Left ventricle myocardium superior (tissue), 1 donor: ENCODE measurements around the gene NTRK2. TPM values are rescaled to one million over a fixed set of nuclear protein-coding genes. Genes with fewer than 3 reads are reported as not detected.
A peak's percentile ranks its signal among the peaks of the same experiment; 100 is the strongest.

Source experiments
- ATAC-seq: fragments of 200-7000 bp; cut with Tn5 transposase; one replicate; pipeline ENCODE4 v1.9.1; 2020; ENCODE audit warnings: mild to moderate bottlenecking, moderate library complexity
- DNase-seq: peaks from one replicate; pipeline ENCODE4 v3.0.0-alpha.2; 2020
- intact Hi-C: fragments of 100-400 bp; cut with micrococcal nuclease; formaldehyde crosslinking; loops from one replicate; pipeline ENCODE4 v1.11.0; 2022
- total RNA-seq: library from RNA; stranded (reverse); fragmentation: NEBNext Ultra II Directional; extraction: Animal tissue kit (Norgen Biotek cat#: 25700); gene quantifications from one replicate; pipeline ENCODE4 v1.2.1, GENCODE V29; 2021
- donor health status: DM: no; HTN: yes; CAD: no; lungs with severe emphysema.

Gene NTRK2
- total RNA-seq, 1 donor from 2014 or later, result 5.5 TPM

DNA sequence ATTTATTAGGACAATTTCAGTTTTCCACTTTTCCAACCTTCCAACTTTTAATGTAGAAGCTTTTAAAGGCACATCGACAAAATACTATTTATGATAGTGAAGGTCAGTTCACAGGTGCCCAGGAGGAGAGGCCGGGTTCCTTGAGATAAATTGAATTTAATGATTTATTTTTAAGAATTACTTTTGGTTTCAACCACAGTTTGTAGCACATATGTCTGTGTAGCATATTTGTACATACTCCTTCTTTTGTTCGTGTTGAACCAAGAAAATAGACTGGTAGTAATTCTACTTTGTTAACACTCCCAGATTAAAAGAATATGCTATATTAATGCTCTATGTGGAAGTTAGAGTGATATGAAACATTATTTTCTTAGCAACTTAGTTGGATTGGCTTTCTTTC lies 46.7 kb downstream of the NTRK2 start:
- DNase-seq (no peak), ATAC-seq (no peak)
- intact Hi-C loops, result no loop called here

DNA sequence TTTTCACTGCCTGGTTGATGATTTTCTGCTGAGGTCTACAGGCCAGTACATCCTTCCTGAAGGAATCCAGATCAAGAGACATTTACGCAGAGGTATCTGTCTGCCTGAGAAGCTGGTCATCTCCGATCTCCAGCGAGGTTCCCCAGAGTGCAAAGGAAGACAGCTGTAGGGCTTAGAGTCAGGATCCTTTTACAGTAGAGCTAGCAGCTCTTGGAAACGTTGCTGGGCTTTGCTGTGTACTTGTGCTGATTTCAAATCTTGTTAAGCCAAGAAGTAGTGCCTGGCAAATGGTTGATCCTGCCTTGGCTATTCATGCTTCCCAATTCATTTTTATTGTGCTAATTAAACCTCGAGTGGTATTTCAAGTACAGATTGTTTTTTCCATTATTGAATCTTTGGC lies 48.9 kb downstream of the NTRK2 start:
- ATAC-seq, result no peak
- no peak for DNase-seq
- intact Hi-C loops, result no loop called here

DNA sequence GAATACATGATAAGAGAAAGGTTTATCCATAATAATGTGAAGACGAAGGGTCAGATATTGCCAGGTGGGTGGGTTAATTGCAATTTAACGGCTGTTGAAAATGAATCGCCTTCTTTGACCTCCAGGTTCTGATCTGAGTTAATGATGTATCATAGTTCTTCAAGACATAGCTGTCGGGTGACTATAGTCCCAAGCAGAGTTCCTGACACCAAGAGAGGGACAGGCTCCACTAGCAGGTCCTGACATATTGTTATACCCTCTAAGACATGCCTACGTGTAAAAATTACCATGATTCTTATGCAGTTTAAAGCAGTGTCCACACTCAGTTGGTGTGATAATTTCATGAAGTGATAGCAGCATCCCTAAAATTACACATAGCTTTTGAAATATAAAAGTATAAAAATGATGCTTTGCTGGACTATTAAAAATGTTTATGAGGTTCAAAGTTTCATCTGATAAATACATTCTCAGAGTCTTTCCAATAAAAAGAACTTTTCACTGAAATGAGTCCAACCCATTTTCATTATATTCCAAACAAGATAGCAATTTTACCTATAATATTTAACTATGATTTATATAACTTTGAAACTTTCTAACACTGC lies 53.0 kb downstream of the NTRK2 start:
- DNase-seq (no peak), ATAC-seq (no peak)
- intact Hi-C loops, result no loop called here

DNA sequence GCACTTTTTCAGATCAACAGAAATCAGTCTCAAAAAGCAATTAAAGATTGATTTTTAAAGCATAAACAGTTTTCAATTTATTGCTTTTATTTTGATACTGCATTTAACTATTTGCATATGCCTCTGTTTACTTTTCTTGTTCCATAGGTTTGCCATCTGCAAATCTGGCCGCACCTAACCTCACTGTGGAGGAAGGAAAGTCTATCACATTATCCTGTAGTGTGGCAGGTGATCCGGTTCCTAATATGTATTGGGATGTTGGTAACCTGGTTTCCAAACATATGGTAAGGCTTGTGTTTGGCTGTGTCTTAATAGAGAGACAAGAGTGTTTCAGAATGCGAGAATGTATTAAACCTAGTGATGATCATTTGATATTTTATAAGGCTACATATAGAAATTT lies 53.9 kb downstream of the NTRK2 start:
- no peak for DNase-seq
- ATAC-seq, result no peak
- intact Hi-C loops, result no loop called here

DNA sequence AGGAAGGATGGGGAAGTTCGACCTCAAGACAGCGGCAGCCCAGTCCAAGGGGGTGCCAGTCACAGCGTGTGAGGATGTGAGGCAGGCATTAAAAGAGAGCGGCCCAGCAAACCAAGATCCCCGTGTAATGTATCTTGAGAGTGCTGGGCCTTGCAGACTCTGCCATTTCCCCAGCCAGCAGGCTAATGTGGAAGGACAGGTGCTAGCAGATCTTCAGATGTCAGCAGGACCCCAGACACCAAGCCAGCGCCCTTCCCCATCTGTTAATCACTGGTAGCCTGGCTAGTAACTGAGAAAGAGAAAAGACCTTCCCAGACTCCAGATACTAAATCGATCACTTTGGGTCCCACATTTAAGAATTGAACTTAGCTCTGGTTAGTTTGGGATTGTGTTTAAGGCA lies 62.2 kb downstream of the NTRK2 start:
- intact Hi-C loops, result no loop called here
- ATAC-seq, result no peak
- DNase-seq, result no peak

DNA sequence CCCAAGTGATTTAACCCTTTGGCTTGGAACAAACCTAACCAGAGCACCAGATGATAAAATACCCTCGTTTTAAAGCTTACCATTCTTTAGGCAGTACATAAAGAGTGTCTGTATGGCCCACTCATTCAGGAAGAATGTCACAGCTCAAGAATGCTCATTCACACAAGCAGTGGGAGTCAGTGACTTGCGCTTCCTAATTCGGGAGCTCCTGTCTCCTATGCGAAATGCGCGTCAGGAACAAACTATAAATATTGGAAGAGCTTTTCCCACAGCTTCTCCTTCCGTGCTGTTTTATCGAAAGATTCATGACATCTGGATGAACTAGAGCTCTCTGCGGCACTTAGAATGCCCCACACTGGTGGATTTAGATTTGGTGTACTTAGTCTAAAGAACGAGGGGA lies 66.6 kb downstream of the NTRK2 start:
- ATAC-seq (no peak), DNase-seq (no peak)
- intact Hi-C loops, result no loop called here

DNA sequence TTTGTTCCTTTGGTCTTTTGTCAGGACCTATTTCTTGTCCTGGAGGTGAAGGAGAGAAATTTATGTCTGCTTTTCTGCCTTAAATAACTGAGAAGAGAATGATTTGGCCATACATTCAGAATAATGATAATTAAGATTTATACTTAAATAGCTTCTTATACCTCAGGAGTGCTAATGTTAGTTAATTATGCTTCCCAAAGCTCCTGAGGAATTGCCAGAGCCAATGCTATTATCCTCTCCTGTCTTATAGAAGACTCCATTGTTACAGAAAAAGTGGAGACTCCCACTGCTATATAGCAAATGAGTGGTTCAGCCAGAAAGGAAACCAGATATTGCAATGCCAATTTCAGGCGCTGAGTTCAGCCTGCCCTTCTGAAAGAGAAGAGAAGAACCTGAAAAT lies 67.0 kb downstream of the NTRK2 start:
- intact Hi-C loops, result no loop called here
- no peak for DNase-seq
- no peak for ATAC-seq

DNA sequence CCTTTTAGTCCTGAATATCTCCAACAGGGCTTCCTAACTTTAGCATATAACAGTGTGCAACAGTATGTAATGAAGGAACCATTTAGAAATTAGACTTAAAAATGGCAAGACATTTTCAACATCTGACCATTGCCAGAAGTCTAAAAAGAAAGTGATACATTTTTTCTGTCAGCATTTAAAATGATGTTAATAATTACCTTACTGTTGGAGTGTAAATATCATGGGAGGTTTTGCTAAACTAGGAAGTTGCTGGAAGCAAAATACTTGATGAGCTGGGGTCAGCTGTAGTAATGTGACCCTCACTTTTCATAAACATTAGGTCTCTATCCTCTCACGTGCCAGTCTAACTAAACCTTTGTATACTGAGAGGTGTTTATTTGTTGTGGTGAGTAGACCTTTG lies 68.8 kb downstream of the NTRK2 start:
- intact Hi-C loops, result no loop called here
- ATAC-seq (no peak), DNase-seq (no peak)

DNA sequence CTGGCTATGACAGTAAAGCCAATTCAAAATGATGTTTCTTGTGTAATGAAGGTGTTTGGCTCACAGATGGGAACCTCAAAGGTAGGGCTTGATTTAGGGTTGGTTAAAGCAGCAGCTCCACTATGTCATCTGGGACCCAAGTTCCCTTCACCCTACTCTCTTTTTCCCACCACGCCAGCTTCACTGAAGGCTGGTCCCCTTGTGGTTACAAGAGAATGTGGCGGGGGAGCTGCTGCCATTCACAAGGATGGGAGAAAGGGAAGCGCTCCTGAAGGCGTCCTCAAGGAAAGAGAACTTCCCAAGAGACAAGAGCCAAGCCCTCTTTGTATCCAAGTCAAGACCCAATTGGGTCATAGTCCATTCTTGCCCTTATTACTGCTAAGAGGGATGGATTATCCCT lies 72.7 kb downstream of the NTRK2 start:
- ATAC-seq (no peak), DNase-seq (no peak)
- intact Hi-C loops, result no loop called here

DNA sequence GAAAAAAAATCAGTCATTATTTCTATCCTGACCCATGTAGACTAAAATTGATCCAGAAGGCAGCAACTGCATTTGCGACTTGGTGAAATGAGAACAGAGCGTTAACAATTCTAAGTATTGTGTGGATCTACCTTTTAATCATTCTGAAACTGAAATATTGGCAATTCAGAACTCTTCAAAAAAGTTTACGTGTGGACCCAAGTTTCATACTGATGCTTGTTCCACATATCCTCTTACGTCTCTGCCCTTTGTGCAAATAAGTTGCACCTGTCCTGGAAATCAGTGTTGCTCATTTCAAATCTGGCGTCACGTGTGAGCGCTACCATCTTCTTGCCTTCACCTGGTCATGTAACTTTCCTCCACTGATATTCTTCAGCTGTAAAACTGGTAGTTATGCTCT lies 74.7 kb downstream of the NTRK2 start:
- intact Hi-C loops, result no loop called here
- no peak for DNase-seq
- no peak for ATAC-seq

DNA sequence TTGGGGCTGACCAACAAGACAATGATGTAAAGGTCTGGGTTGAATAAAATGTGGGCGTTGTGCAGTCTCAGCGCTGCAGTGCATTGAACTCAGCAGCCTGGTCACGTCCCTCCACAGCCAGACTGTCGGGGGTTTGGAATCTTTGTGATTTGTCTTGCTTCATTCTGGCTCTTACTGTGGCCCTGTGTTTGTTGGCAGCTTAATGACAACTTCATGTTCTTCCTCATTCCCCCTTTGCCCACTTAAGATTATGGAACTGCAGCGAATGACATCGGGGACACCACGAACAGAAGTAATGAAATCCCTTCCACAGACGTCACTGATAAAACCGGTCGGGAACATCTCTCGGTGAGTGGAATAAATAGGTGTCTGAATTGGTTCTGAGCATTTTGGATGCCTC lies 75.2 kb downstream of the NTRK2 start:
- no peak for DNase-seq
- intact Hi-C loops, result no loop called here
- peak; percentile 70 for ATAC-seq

DNA sequence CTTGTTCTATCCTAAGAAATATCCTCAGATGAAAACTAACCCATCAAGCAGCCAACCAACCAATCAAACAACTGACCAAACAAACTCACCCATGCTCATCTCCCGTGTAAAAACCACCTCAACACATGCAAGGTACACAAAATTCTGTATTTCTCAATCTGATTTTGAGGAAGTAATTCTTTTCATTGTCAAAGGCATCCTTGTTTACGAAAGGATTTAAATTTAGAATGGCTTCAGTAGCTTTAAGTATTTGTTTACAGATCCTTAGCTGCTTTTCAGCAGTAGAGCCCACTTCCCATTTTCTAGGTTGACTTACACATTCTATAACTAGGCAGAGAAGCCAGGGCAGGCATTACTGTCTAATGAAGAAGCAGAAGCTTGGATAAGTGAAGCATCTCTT lies 78.6 kb downstream of the NTRK2 start:
- intact Hi-C loops, result no loop called here
- DNase-seq (no peak), ATAC-seq (no peak)

DNA sequence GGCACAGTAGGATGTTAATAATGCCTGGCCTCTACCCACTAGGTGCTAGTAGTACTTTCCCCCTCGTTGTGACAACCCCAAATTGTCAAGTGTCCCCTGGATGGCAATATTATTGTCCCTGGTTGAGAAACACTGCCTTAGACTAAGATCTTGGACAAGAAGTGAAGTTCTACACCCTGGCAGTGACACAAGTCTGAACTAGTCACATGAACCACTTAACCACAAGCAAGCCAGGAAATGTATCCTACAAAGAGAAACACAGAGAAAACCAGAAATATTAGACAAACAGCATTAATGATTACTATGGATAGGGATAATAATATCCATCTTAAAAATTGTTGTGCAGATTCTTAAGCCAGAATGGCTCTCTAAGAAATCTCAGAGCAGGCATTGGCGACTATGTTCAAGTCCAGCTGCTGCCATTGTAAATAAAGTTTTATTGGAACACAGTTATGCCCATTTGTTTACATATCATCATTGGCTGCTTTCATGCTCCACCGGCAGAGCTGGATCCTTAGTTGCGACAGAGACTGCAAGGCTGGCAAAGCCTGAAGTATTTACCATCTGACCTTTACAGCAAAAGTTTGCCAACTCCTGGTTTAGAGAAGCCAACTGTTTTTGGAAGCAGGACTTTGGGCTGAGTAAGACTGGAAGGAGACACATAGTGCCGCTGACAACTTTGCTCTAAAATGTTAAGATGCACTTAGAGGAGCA lies 80.8 kb downstream of the NTRK2 start:
- no peak for ATAC-seq
- no peak for DNase-seq
- intact Hi-C loops, result no loop called here

DNA sequence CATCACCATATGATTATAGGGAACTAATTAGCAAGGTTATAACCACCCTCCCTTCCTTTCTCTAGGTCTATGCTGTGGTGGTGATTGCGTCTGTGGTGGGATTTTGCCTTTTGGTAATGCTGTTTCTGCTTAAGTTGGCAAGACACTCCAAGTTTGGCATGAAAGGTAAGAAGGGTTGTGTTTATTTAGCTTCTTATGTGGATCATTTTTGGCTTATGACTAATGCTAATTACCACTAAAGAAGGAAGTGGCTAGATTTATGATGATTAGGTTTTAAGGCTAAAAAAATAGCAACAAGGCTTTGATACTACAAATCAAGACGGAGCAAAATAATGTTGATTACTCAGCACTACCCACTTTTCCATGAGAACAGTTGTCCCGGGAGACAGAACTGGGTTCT lies 82.4 kb downstream of the NTRK2 start:
- DNase-seq (no peak), ATAC-seq (no peak)
- intact Hi-C loops, result no loop called here

DNA sequence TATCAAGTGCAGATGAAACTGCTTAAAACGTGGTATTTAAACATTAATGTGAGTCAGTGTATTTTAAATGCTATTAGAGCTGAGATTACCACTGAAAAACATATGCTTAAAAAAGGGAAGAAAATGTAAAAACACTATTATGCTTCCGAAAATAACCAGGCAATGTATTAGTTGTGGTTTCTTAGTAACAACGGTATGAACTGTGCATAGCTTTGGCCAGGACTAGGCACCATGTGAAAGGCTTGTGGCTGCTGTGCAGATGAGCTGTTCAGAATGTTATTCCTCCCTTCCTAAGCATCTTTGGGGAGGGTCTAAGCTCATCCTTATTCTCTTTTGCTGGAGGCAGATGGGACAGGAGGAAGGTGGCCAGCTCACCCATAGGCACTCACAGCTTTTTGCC lies 84.9 kb downstream of the NTRK2 start:
- ATAC-seq (no peak), DNase-seq (no peak)
- intact Hi-C loops, result no loop called here

DNA sequence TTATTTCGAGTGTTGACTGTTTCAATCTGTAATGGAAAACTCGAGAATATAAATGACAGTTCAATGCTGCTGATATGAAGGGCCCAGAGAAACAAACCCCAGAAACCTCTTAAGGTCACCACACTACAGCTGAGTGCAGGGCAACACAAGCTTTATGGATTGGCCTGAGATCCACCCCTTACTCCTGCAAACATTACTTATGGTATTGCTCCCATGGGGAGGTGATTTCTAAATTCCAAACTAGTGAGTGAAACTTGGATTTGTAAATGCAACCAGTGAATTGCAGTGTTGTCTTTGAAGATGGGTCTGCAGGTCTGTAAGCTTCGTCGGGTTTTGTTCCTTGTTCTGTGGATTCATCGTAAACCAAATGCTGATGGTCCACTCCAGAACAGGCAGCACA lies 85.4 kb downstream of the NTRK2 start:
- intact Hi-C loops, result no loop called here
- DNase-seq (no peak), ATAC-seq (no peak)

DNA sequence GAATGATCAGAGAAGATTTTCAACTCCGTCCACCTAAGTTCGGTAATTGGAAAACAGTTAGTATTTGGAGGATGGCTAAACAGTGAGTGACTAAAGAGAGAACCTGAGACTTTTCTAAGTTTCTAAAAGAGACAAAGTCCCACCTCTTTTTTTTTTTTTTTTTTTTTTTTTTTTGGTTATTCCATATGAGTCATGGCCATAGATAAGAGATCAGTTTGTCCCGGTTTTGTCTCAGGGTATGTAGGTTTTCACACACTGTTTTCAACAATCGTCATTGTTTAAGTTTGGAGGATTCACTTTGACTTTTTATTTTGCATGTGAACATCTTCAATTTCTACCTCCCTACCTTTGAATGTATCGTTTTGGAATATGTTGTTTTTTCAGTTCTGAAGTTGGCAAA lies 85.9 kb downstream of the NTRK2 start:
- intact Hi-C loops, result no loop called here
- ATAC-seq (no peak), DNase-seq (no peak)

DNA sequence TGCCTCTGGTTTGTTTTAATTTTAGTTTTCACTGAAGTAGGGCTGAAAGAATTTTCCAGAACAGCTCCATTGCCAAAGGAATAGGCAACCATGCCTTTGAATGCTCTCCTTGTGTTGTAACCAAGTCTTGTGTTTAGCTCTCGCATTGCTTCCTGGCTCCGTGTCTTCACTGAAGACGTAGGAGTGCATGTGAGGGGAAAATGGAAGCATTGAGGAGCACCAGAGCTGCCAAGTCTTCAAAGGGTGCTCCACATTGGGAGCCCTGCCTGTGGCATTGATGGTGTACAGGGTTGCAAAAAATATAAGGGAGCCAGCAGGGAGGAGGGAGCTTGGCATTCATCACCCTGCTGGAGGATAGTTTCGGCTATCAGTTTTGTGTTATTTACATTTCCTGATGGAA lies 86.6 kb downstream of the NTRK2 start:
- ATAC-seq (no peak), DNase-seq (no peak)
- intact Hi-C loops, result no loop called here

DNA sequence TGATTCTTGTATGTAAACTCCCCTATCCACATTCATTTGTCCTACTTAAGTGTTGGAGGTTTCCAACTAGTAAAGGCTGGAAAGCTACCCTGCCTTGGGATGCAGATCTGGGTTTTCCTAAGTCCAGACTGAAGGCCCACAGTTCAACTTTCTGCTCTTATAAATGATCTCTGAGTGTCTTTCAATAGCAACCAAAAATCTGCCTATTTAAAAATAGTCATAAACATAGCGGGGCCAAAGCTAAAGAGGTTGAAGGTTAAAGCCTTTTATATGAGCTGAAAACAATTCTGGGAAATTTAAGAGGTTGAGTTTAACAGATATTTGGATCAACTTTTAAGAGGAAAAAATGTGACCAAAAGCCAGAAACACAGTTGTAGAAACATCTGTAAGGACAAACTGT lies 87.2 kb downstream of the NTRK2 start:
- intact Hi-C loops, result no loop called here
- DNase-seq (no peak), ATAC-seq (no peak)

DNA sequence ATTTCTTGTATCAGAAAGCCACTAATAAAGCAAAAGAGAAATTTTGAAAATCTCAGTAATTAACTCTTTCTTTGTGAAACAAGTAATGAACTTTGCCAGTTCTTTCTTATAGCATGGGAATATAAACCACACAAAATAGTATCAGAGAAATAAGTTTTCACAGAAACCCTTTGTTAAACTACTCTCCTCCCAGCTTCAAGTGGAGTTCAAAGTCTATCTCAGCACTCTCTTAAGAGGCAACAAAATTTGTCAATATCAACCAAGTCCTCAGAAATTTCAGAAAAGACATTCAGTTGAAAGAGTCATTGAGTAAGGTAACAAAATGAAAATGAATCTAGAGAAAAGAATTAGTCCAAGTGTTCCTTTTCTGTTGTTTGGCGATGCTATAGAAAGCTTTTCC lies 89.3 kb downstream of the NTRK2 start:
- no peak for DNase-seq
- no peak for ATAC-seq
- intact Hi-C loops, result no loop called here

DNA sequence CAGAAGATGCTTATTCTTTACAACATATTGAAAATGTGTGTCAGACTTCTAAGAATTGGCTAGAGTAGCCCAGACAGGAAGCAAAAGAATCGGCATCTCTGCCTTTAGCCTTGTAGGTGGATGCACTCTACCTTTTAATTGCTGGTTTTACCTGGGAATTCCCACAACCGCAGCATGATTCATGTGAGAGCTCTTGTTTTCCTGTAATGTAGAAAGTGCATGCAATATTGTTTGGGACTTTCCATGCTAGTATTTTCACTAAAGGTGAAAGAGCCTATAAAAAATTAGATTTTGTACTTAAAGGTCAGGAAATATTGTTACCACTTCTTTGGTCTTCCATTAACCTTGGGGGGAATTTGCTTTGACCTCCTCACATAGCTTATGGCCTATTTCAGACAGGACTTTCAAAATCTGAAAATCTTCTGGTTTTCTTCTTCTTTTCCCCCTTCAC lies 89.8 kb downstream of the NTRK2 start:
- intact Hi-C loops, result no loop called here
- DNase-seq (no peak), ATAC-seq (no peak)

DNA sequence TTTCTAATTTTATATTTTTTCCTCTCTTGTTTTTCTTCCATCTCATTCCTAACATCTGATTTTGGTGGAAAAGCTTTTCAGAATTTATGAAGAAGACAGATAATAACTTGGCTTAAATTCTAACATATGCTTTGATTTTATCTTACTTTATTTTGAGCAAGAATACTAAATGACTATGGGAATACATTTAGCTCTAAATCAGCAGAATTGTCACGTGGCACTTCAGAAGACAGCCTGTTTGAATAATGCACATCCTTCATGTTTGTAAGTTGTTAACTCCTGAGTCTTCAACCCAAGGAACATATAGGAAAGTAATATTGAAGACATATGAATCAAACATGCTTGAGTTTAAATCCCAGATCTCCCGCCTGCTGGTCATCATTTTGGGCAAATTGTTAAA lies 90.3 kb downstream of the NTRK2 start:
- ATAC-seq (no peak), DNase-seq (no peak)
- intact Hi-C loops, result no loop called here
